ENCODE results near the gene CARNS1. TPM values are rescaled to one million over a fixed set of nuclear protein-coding genes. Genes with fewer than 3 reads are reported as not detected.

The CARNS1 gene
- total and polyA plus RNA-seq, 9 of the 15 experiments (the other 6 are each of a cell fraction or from before 2014, with no cell fraction given): 0.01 to 0.18 (median 0.06) TPM; not detected in 3

GRCh38 chr11:67372321-67372992 is 43.0 kb upstream of the CARNS1 start (continued):
- TF ChIP-seq MGA (IDR thresholded peaks at IDR 0.05) (peak; percentile 32; the same call in 1 of the 2 replicates), DDX20 (tag; IDR thresholded peaks at IDR 0.05; ENCODE audit: low read depth) (no peak), ZNF436 (CRISPR knock-in tag; IDR thresholded peaks at IDR 0.05) (no peak), CBX8 (IDR thresholded peaks at IDR 0.05; ENCODE audit: borderline replicate concordance, extremely low read depth, low read depth, low read length, poor library complexity, severe bottlenecking) (no peak), MCM7 (IDR thresholded peaks at IDR 0.05) (no peak), BMI1 (IDR thresholded peaks at IDR 0.05; ENCODE audit: low read length) (no peak), KLF1 (tag; IDR thresholded peaks at IDR 0.05) (no peak), KLF16 (IDR thresholded peaks at IDR 0.05) (no peak), WHSC1 (IDR thresholded peaks at IDR 0.05; ENCODE audit: low read length) (no peak)
- TF ChIP-seq, protein P1, sequence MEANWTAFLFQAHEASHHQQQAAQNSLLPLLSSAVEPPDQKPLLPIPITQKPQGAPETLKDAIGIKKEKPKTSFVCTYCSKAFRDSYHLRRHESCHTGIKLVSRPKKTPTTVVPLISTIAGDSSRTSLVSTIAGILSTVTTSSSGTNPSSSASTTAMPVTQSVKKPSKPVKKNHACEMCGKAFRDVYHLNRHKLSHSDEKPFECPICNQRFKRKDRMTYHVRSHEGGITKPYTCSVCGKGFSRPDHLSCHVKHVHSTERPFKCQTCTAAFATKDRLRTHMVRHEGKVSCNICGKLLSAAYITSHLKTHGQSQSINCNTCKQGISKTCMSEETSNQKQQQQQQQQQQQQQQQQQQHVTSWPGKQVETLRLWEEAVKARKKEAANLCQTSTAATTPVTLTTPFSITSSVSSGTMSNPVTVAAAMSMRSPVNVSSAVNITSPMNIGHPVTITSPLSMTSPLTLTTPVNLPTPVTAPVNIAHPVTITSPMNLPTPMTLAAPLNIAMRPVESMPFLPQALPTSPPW (CRISPR knock-in tag; IDR thresholded peaks at IDR 0.05): peak; percentile 88
- TF ChIP-seq, protein P2, sequence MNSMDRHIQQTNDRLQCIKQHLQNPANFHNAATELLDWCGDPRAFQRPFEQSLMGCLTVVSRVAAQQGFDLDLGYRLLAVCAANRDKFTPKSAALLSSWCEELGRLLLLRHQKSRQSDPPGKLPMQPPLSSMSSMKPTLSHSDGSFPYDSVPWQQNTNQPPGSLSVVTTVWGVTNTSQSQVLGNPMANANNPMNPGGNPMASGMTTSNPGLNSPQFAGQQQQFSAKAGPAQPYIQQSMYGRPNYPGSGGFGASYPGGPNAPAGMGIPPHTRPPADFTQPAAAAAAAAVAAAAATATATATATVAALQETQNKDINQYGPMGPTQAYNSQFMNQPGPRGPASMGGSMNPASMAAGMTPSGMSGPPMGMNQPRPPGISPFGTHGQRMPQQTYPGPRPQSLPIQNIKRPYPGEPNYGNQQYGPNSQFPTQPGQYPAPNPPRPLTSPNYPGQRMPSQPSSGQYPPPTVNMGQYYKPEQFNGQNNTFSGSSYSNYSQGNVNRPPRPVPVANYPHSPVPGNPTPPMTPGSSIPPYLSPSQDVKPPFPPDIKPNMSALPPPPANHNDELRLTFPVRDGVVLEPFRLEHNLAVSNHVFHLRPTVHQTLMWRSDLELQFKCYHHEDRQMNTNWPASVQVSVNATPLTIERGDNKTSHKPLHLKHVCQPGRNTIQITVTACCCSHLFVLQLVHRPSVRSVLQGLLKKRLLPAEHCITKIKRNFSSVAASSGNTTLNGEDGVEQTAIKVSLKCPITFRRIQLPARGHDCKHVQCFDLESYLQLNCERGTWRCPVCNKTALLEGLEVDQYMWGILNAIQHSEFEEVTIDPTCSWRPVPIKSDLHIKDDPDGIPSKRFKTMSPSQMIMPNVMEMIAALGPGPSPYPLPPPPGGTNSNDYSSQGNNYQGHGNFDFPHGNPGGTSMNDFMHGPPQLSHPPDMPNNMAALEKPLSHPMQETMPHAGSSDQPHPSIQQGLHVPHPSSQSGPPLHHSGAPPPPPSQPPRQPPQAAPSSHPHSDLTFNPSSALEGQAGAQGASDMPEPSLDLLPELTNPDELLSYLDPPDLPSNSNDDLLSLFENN (IDR thresholded peaks at IDR 0.05; ENCODE audit: low read depth in 2 of 2, low read length in 2 of 2): 0 out of 4 replicates have a peak, but pooled peaks of 1 of the 2 experiments have one; percentile 28

All from K562 (cell line).